Measurements from ENCODE around the gene PPP2R2D.

PPP2R2D gene

GRCh38 chr10:131889755-131890154, 11.1 kb upstream of the PPP2R2D start:
- DNase-seq (ENCODE audit: low spot score): no peak

GRCh38 chr10:131890276-131891195, 10.3 kb upstream of the PPP2R2D start:
- no peak for DNase-seq (ENCODE audit: low spot score)

- DNase-seq (ENCODE audit: low spot score): no peak
These were observed 9.4 kb upstream of the PPP2R2D start for GRCh38 chr10:131891196-131891928.

GRCh38 chr10:131891929-131892805, 8.6 kb upstream of the PPP2R2D start:
- DNase-seq (ENCODE audit: low spot score): no peak

GRCh38 chr10:131892806-131893675, 7.8 kb upstream of the PPP2R2D start:
- DNase-seq (ENCODE audit: low spot score): no peak

- DNase-seq (ENCODE audit: low spot score): no peak
These were observed 5.7 kb upstream of the PPP2R2D start for GRCh38 chr10:131895116-131895515.

GRCh38 chr10:131896403-131896802, 4.4 kb upstream of the PPP2R2D start:
- peak; percentile 37 for DNase-seq (ENCODE audit: low spot score)

- DNase-seq (ENCODE audit: low spot score): no peak
These were observed 3.4 kb upstream of the PPP2R2D start for GRCh38 chr10:131897297-131897899.

- DNase-seq (ENCODE audit: low spot score): no peak
These were observed 2.7 kb upstream of the PPP2R2D start for GRCh38 chr10:131898061-131898460.

GRCh38 chr10:131898713-131899112, 2.1 kb upstream of the PPP2R2D start:
- DNase-seq (ENCODE audit: low spot score): no peak

- DNase-seq (ENCODE audit: low spot score): no peak
These were observed 1.6 kb upstream of the PPP2R2D start for GRCh38 chr10:131899116-131899690.

GRCh38 chr10:131899695-131900349, 986 bp upstream of the PPP2R2D start:
- no peak for DNase-seq (ENCODE audit: low spot score)

- peak; percentile 40 for DNase-seq (ENCODE audit: low spot score)
These were observed 497 bp downstream of the PPP2R2D start for GRCh38 chr10:131901181-131901829.

- no peak for DNase-seq (ENCODE audit: low spot score)
These were observed 1.4 kb downstream of the PPP2R2D start for GRCh38 chr10:131902211-131902610.

- DNase-seq (ENCODE audit: low spot score): no peak
These were observed 1.9 kb downstream of the PPP2R2D start for GRCh38 chr10:131902691-131903090.

- no peak for DNase-seq (ENCODE audit: low spot score)
These were observed 4.4 kb downstream of the PPP2R2D start for GRCh38 chr10:131905267-131905571.

- DNase-seq (ENCODE audit: low spot score): no peak
These were observed 4.9 kb downstream of the PPP2R2D start for GRCh38 chr10:131905603-131906268.

GRCh38 chr10:131906269-131906639, 5.4 kb downstream of the PPP2R2D start:
- DNase-seq (ENCODE audit: low spot score): no peak

- peak; percentile 21 for DNase-seq (ENCODE audit: low spot score)
These were observed 6.9 kb downstream of the PPP2R2D start for GRCh38 chr10:131907679-131908078.

All from CD4-positive, alpha-beta T cell treated with Interleukin-6 at 100 ng/mL for 8 hours (primary cell).